Urinary bladder (tissue), 4 donors: Measurements from ENCODE around the gene PRR30. TPM values are rescaled to one million over a fixed set of nuclear protein-coding genes. Genes with fewer than 3 reads are reported as not detected.

Source experiments
- DNase-seq: peaks from one replicate; pipeline ENCODE4 v3.0.0-alpha.2; 2015; ENCODE audit errors: extremely low spot score
- H3K27ac ChIP-seq: one replicate; pipeline ENCODE4 v1.5.1; 2013; ENCODE audit warnings: low read depth, mild to moderate bottlenecking, moderate library complexity
- H3K36me3 ChIP-seq: one replicate; pipeline ENCODE4 v1.6.1; 2013; ENCODE audit warnings: mild to moderate bottlenecking, moderate library complexity; ENCODE audit not compliant: insufficient read depth
- H3K4me1 ChIP-seq: one replicate; pipeline ENCODE4 v1.6.1; 2013; ENCODE audit warnings: mild to moderate bottlenecking, moderate library complexity; ENCODE audit not compliant: insufficient read depth
- H3K4me3 ChIP-seq: one replicate; pipeline ENCODE4 v1.5.1; 2013; ENCODE audit warnings: low read depth, low read length
- WGBS: extraction: QIAGEN DNeasy Blood & Tissue Kit; methylation state at CpG from one replicate; pipeline ENCODE4 v1.1.7; 2013; 5-methylcytosine and 5-hydroxymethylcytosine counted together
- polyA plus RNA-seq: library from polyadenylated mRNA; stranded (reverse); fragments of 200-250 nt; gene quantifications from one replicate; pipeline ENCODE4 v1.2.3, GENCODE V29; 2013
- total RNA-seq: library from RNA; depleted of rRNA; stranded (reverse); fragments of >200 nt; gene quantifications from one replicate; pipeline ENCODE4 v1.2.3, GENCODE V29; 2014
- donor health status: healthy with polysubstance abuse.
- donor health status: healthy.

The PRR30 gene
- total and polyA plus RNA-seq, 2 donors, result not detected

DNA sequence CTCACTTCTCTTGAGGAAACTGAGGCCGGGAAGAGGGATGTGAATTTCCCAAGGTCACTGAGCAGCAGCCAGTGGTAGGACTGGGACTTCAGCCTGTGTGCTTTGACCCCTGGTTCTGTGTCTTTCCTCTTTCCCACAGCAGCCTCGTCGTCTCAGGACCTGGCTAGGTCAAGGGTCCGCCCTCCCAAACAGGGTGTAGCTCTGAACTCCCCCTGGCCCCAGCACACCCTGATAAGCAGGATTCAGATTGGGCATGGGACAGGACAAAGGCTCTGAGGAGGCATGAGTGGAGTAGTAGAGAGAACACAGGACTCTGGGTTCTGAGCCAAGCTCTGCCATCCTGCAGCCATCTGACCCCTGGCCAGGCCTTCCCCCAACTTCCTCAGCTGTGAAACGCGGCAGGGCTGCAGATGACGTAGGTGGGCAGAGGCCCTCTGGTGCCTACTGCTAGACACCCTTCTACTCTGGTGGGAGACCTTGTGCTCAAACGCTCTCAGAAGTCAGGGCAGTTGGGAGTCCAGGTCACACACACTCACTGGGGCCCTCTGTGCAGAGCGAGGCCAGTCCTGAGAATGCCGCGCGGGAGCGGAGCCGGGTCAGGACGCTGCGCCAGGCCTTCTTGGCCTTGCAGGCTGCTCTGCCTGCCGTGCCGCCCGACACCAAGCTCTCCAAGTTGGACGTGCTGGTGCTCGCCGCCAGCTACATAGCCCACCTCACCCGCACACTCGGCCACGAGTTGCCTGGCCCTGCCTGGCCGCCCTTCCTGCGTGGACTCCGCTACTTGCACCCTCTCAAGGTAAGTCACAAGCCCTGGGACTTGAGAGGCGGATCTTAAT is 10.6 kb upstream of the PRR30 start:
- Histone ChIP-seq H3K27ac (no peak overlapping the region), H3K4me1 (no peaks in the 10 kb centered on the region), H3K36me3 (no peaks in the 10 kb centered on the region), H3K4me3 (no peak overlapping the region)
- 92% methylated on average over 29 of the region's 29 CpGs for WGBS
- no peak for DNase-seq

- no peaks in the 10 kb centered on the region for H3K4me1 ChIP-seq
- DNase-seq, result peak; percentile 46
- no peak within 1 kb of the TSS for H3K27ac ChIP-seq
- H3K36me3 ChIP-seq, result no peaks in the 10 kb centered on the region
- H3K4me3 ChIP-seq, result no peak within 1 kb of the TSS
- WGBS, result 56% methylated on average over 12 of the region's 12 CpGs
Measured at GRCh38 chr2:27148801-27149439, 9.7 kb upstream of the PRR30 start, which contains the start of gene TCF23. Gene TCF23 (plus strand): TSS chr2:27149004. CDS start chr2:27149134, 130 bp downstream.

GRCh38 chr2:27147935-27148334 is 8.7 kb upstream of the PRR30 start:
- Histone ChIP-seq H3K36me3 (no peaks in the 10 kb centered on the region), H3K27ac (no peak overlapping the region), H3K4me3 (no peak overlapping the region), H3K4me1 (no peaks in the 10 kb centered on the region)
- 95% methylated on average over 8 of the region's 8 CpGs for WGBS
- DNase-seq, result no peak

- Histone ChIP-seq H3K36me3 (no peaks in the 10 kb centered on the region), H3K27ac (no peak overlapping the region), H3K4me3 (no peak overlapping the region), H3K4me1 (no peaks in the 10 kb centered on the region)
- DNase-seq, result no peak
- 70% methylated on average over 2 of the region's 2 CpGs for WGBS
Measured at GRCh38 chr2:27145682-27146081, 6.5 kb upstream of the PRR30 start.

GRCh38 chr2:27143285-27143684 is 4.1 kb upstream of the PRR30 start:
- H3K36me3 ChIP-seq, result no peaks in the 10 kb centered on the region
- 89% methylated on average over 1 of the region's 1 CpG for WGBS
- H3K27ac ChIP-seq, result no peak overlapping the region
- H3K4me3 ChIP-seq, result no peak overlapping the region
- no peaks in the 10 kb centered on the region for H3K4me1 ChIP-seq
- no peak for DNase-seq

- no peak for DNase-seq
- 82% methylated on average over 7 of the region's 7 CpGs for WGBS
- H3K36me3 ChIP-seq, result no peaks in the 10 kb centered on the region
- no peak overlapping the region for H3K4me3 ChIP-seq
- no peaks in the 10 kb centered on the region for H3K4me1 ChIP-seq
- H3K27ac ChIP-seq, result no peak overlapping the region
Measured at GRCh38 chr2:27138111-27138510, 1.1 kb downstream of the PRR30 start.

DNA sequence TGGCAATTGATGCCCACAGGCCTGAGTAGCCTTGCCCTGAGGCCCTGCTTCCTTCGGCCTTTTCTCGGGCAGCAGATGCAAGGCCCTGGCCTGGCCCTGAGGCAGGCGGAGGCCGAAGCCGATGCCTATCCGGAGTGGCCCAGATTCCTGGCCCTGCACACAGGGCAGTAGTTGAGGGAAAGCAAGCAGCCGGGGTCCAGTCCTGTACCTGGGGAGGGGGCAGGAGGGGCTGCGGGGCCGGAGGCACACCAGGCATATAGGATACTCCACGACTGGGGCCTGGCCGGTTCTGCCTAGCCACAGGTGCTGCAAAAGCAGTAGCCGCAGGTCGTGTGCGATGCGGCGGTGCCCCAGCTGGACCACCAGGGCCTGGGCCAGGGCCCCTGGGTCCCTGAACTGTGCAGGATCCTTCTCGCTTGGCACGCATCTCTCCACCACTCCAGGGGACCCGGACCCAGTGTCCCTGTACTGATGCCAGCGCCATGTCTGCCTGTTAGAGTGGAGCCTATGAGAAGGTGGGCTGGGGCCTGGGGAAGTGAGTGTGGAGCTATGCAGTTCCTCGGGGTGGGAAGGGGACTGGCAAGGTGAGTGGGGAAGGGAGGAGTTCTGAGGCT is 1.8 kb downstream of the PRR30 start:
- Histone ChIP-seq H3K4me3 (no peak overlapping the region), H3K4me1 (no peaks in the 10 kb centered on the region), H3K27ac (no peak overlapping the region), H3K36me3 (no peaks in the 10 kb centered on the region)
- 91% methylated on average over 21 of the region's 21 CpGs for WGBS
- DNase-seq, result no peak

- no peaks in the 10 kb centered on the region for H3K4me1 ChIP-seq
- no peak overlapping the region for H3K4me3 ChIP-seq
- no peaks in the 10 kb centered on the region for H3K36me3 ChIP-seq
- no peak overlapping the region for H3K27ac ChIP-seq
- 94% methylated on average over 7 of the region's 7 CpGs for WGBS
- DNase-seq, result no peak
Measured at GRCh38 chr2:27136751-27137150, 2.5 kb downstream of the PRR30 start.

GRCh38 chr2:27135478-27135955 is 3.7 kb downstream of the PRR30 start:
- 85% methylated on average over 12 of the region's 12 CpGs for WGBS
- H3K4me3 ChIP-seq, result no peak overlapping the region
- no peak for DNase-seq
- H3K36me3 ChIP-seq, result peaks cover 3% of the 10 kb centered on the region
- H3K4me1 ChIP-seq, result no peaks in the 10 kb centered on the region
- H3K27ac ChIP-seq, result no peak overlapping the region

- no peak overlapping the region for H3K27ac ChIP-seq
- DNase-seq, result no peak
- H3K4me1 ChIP-seq, result no peaks in the 10 kb centered on the region
- H3K4me3 ChIP-seq, result no peak overlapping the region
- 53% methylated on average over 33 of the region's 33 CpGs for WGBS
- H3K36me3 ChIP-seq, result peaks cover 5% of the 10 kb centered on the region
Measured at GRCh38 chr2:27134781-27135477, 4.3 kb downstream of the PRR30 start.

DNA sequence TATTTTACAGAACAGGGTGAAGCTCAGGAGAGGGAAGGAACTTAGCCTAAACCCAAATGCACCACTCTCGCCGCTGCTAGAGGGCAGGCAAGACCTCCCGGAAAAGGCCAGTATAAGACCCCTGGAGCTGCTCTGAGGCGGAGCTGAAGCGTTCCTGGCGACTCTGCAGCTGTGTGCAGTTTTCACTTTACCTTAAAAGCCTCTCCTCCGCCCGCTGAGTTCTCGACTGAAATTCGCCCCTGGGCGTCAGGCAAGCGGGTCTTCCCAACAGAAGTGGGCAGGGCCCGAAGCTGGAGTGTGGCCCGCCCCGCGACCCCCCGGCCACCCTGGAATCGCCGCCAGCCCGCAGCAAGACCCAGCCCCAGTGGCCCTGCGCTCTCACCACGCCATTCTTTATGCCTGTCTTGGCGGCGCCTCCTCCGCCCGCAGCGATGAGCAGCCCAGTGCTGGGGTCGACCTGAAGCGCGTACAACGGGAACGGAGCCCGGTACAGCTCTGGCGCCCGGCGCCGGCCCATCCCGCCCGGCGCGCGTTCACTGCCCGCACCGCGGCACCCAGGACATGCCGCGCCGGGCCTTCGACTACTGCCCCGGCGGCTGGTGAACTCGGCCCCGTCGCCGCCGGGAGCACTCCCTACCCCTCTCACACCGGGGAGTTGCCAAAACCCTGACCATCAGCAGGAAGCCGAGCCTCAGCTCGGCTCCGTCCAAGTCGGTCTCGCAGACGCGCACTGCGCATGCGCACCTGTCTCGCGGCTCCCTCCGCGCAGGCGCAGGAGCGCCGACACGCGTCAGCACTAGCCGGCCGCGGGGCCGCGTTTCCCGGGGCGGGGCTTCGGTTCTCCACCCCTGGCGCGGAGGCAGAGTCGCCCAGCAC is 5.1 kb downstream of the PRR30 start, which contains the start of gene PREB:
TSS of gene PREB (minus strand) at position 732 of the 876 bp plus-strand sequence. CDS start at position 517, 215 bp downstream.
- DNase-seq, result peak; percentile 88
- H3K27ac ChIP-seq, result peak within 1 kb of the TSS; percentile 49
- H3K4me3 ChIP-seq, result peak within 1 kb of the TSS; percentile 92
- WGBS, result under 1% methylated on average over 86 of the region's 86 CpGs
- no peaks in the 10 kb centered on the region for H3K4me1 ChIP-seq
- H3K36me3 ChIP-seq, result peaks cover 5% of the 10 kb centered on the region

GRCh38 chr2:27133195-27133875 is 5.9 kb downstream of the PRR30 start:
- H3K27ac ChIP-seq, result no peak overlapping the region
- H3K36me3 ChIP-seq, result peaks cover 5% of the 10 kb centered on the region
- no peak for DNase-seq
- 40% methylated on average over 14 of the region's 14 CpGs for WGBS
- no peaks in the 10 kb centered on the region for H3K4me1 ChIP-seq
- peak overlapping the region; percentile 92 for H3K4me3 ChIP-seq
